Spinal cord (tissue), 10 donors: Measurements from ENCODE around the gene DLG2. TPM values are rescaled to one million over a fixed set of nuclear protein-coding genes. Genes with fewer than 3 reads are reported as not detected.
"Not testable (repeated sequence)": the region's sequence is repeated elsewhere in the genome, so short reads cannot be mapped to it uniquely, and the experiment has no call there.

ENCODE experiments used
- DNase-seq, 6 donors: peaks; one replicate each; pipeline versions ENCODE4 v3.0.0 to v3.0.0-alpha.2; 2013 to 2015; ENCODE audit warnings: low spot score in 6 of 6, low read depth in 4 of 6
- H3K27ac ChIP-seq: one replicate; pipeline ENCODE4 v1.5.1; 2013; ENCODE audit warnings: low read depth, low read length, control low read depth
- H3K27me3 ChIP-seq: one replicate; pipeline ENCODE4 v1.6.1; 2013; ENCODE audit warnings: low read length; ENCODE audit not compliant: control insufficient read depth, insufficient read depth
- H3K36me3 ChIP-seq: one replicate; pipeline ENCODE4 v1.6.1; 2013; ENCODE audit warnings: low read length; ENCODE audit not compliant: control insufficient read depth, insufficient read depth
- H3K4me1 ChIP-seq: one replicate; pipeline ENCODE4 v1.6.1; 2013; ENCODE audit warnings: low read length; ENCODE audit not compliant: control insufficient read depth, insufficient read depth
- H3K4me3 ChIP-seq: one replicate; pipeline ENCODE4 v1.5.1; 2013; ENCODE audit warnings: low read depth, low read length, control low read depth
- H3K9me3 ChIP-seq: one replicate; pipeline ENCODE4 v1.6.1; 2013; ENCODE audit warnings: low read length; ENCODE audit not compliant: control insufficient read depth, insufficient read depth
- WGBS: methylation state at CpG from one replicate; pipeline ENCODE4 v1.1.5; 2013; ENCODE audit warnings: missing lambda C conversion rate; ENCODE audit not compliant: insufficient coverage; 5-methylcytosine and 5-hydroxymethylcytosine counted together
- polyA plus RNA-seq, 2 donors: library from polyadenylated mRNA; unstranded; fragments of 120-200 nt; gene quantifications; one replicate each; pipeline ENCODE4 v1.2.1, GENCODE V29; 2013; ENCODE audit not compliant: insufficient read length in 2 of 2
- total RNA-seq, 2 donors: library from RNA; depleted of rRNA in 1 of 2; stranded (reverse); fragments of 120-200 nt in 1 of 2; fragments of >200 nt in 1 of 2; gene quantifications; one replicate each; pipeline versions ENCODE4 v1.2.3 to v1.2.4, GENCODE V29; 2013 to 2014
- donor health status: healthy.

DLG2 gene
- total and polyA plus RNA-seq, 4 donors: 37.7 to 111 (median 49.0) TPM

DNA sequence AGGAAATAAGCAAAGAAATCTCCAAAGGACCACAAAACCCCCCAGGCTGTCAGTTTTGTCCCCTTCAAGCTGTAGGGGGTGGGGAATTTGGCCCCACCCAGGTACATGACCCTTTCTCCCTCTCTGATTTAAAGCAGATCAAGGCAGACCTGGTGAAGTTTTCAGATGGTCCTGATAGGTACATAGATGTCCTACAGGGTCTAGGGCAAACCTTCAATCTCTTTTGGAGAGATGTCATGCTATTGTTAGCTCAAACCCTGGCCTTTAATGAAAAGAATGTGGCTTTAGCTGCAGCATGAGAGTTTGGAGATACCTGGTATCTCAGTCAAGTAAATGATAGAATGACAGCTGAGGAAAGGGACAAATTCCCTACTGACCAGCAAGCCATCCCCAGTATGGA, 18.5 kb downstream of the DLG2 start:
- not testable (repeated sequence) for DNase-seq, H3K4me1 ChIP-seq, H3K4me3 ChIP-seq, H3K36me3 ChIP-seq, H3K27ac ChIP-seq, H3K9me3 ChIP-seq, H3K27me3 ChIP-seq

DNA sequence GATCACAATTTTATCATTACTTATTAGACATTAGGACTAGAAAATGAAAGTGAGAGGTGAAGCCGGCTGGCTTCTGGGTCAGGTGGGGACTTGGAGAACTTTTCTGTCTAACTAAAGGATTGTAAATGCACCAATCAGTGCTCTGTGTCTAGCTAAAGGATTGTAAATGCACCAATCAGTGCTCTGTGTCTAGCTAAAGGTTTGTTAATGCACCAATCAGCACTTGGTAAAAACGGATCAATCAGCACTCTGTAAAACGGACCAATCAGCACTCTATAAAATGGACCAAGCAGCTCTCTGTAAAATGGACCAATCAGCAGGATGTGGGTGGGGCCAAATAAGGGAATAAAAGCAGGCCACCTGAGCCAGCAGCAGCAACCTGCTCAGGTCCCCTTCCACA, 20.9 kb downstream of the DLG2 start:
- H3K36me3 ChIP-seq, H3K27ac ChIP-seq, H3K27me3 ChIP-seq, H3K9me3 ChIP-seq, H3K4me3 ChIP-seq, H3K4me1 ChIP-seq, DNase-seq: not testable (repeated sequence)
- WGBS: no CpG with 5 or more reads among the region's 3 CpGs

DNA sequence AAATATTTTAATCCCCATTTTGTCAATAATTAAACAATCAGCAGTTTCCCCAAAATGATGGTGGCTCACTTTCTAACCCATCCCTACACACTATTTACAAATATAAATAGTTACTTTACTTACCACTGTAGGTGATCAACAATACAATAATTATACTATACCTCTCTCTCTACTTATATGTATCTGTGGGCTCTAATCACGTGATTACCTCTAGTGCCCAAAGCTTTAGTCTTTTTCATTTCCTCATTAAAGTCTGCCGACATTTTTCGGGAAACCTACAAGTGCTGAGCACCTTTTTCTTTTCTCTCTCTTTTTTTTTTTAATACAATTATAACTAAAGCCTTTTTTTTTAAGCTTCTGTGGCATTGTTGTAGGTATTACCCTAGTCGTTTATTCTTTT, 23.9 kb downstream of the DLG2 start:
- DNase-seq: no peak

DNA sequence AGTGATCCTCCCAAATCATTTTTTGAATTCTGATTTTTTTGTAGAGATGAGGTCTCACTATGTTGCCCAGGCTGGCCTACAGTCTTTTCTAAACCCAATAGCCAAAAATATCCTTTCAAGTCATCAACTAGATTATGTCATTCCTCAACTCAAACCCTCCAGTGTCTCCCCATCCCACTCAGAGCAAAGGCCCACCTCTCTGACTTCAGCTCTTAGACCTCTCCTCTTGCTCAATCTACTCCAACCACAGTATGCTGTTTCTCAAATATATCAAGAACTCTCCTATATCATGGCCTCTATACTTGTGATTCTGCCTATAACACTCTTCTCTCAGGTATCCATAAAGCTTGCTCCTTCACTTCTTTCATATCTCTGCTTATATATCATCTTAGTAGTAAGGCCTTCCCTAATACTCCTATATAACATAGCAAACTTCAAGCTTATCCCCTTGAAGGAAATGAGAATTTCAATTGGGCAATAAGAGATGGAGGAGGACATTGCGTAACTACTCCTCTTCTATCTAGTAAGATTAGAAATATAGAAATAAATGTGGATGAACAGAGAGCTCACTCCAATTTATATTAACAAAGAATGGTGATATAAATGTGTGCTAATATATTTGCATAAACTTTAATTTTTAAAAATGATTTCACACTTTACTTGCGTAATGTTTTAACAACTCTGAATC, 24.5 kb downstream of the DLG2 start:
- H3K27ac ChIP-seq: no peak overlapping the region
- H3K4me3 ChIP-seq: no peak overlapping the region
- H3K9me3 ChIP-seq: no peaks in the 10 kb centered on the region
- DNase-seq: no peak
- no CpG with 5 or more reads among the region's 2 CpGs for WGBS
- H3K4me1 ChIP-seq: no peaks in the 10 kb centered on the region
- H3K27me3 ChIP-seq: no peaks in the 10 kb centered on the region
- H3K36me3 ChIP-seq: no peaks in the 10 kb centered on the region

More for the DNA sequence above, 23.9 kb downstream of the DLG2 start:
- Histone ChIP-seq H3K27ac (no peak overlapping the region), H3K4me3 (no peak overlapping the region), H3K9me3 (no peaks in the 10 kb centered on the region), H3K36me3 (no peaks in the 10 kb centered on the region), H3K4me1 (no peaks in the 10 kb centered on the region), H3K27me3 (no peaks in the 10 kb centered on the region)
- 100% methylated on average over 2 of the region's 4 CpGs for WGBS

DNA sequence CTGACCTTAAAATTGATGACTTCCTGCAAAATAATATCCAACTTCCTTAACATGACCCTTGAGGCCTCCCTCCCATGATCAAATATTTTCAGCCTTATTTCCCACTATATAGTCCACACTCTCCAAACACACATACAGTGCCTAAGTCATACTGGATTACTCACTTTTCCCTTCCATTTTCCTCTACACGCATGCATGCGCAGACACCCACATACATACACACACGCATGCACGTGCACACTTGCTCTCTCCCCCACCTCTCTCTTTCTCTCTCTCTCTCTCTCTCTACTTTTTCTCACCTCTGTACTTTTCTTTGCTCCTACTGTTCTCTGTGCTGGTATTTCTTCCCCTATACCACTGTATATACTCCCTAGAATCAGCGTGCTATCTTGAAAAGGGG, 28.1 kb downstream of the DLG2 start:
- 75% methylated on average over 5 of the region's 5 CpGs for WGBS
- no peaks in the 10 kb centered on the region for H3K36me3 ChIP-seq
- H3K4me3 ChIP-seq: no peak overlapping the region
- H3K4me1 ChIP-seq: no peaks in the 10 kb centered on the region
- H3K9me3 ChIP-seq: no peaks in the 10 kb centered on the region
- no peak for DNase-seq
- H3K27me3 ChIP-seq: no peaks in the 10 kb centered on the region
- no peak overlapping the region for H3K27ac ChIP-seq

DNA sequence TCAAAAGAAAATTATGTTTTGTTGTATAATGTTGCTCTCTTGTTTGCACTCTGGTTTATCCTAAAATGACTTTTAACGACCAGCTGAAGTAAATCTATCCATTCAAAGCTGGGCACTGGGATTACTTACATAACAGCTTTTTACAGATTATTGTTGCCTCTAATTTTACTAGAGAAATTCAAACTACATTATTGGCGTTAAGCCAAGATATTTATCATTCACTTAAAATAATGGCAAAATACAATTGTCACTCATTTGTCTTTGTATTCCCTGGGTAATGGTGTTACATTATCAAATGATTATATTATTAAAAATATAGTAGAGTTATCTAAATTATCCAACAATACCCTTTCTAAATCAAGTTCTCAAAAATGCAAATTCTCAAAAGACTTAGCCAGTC, 30.3 kb downstream of the DLG2 start:
- H3K27me3 ChIP-seq: no peaks in the 10 kb centered on the region
- no CpG with 5 or more reads among the region's 2 CpGs for WGBS
- H3K4me1 ChIP-seq: no peaks in the 10 kb centered on the region
- H3K36me3 ChIP-seq: no peaks in the 10 kb centered on the region
- H3K27ac ChIP-seq: no peak overlapping the region
- no peak overlapping the region for H3K4me3 ChIP-seq
- no peaks in the 10 kb centered on the region for H3K9me3 ChIP-seq
- no peak for DNase-seq

DNA sequence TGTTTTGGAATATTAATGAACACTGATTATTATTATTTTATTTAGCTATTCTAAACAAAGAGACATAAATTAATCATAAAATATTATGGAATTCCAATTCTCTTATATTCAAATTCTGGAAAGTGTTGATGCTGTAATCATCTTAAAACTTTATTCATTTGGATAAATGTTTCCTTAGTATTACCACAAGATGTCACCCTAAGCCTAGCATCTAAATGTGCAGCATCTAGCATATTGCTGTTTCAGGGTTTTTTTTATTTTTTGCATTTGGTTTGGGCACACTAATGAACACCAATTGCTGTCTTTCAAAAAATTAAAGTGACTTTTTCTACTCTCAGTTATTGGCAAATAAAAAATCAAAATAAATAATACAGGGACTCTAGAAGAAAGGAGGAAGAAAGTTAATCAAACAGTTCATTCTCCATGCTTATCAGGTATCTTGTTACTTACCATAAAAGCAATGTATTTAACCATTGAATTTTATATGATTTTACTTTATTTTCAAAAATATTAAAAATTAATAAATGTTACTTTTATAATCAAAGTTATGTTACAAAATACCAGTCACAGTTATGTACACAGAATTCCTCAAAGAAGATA, 31.8 kb downstream of the DLG2 start:
- peak overlapping the region; percentile 5 for H3K4me3 ChIP-seq
- peak; percentile 7 to 87 (median 40) for DNase-seq
- no peaks in the 10 kb centered on the region for H3K4me1 ChIP-seq
- no peaks in the 10 kb centered on the region for H3K9me3 ChIP-seq
- H3K36me3 ChIP-seq: no peaks in the 10 kb centered on the region
- H3K27me3 ChIP-seq: no peaks in the 10 kb centered on the region
- no peak overlapping the region for H3K27ac ChIP-seq

DNA sequence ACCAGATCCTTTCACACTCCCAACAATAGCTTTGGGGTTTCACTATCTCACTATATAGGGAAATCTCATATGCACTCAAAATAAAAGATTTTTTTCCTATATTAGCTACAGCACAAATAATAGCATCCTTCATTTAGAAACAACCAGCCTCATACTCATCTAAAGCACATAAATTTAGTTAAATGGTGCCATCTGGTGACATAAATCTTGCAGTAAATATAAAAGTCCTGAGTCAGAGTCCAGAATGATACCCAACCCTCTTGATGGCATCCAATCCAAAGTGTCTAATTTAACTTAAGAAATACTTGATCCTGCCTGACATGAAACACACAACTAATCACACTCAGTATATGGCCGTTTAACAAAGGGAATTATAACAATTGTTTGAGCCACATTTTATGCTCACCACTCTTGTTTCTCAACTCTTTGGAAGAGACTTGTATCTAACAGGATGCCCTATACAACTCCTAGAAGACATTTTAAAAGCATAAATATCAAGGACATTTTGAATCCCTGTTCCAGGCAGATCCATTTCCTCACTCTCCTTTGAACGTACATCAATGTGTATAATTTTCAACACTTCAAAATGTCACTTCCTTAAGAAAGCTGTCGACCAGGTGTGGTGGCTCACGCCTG, 36.2 kb downstream of the DLG2 start:
- Histone ChIP-seq H3K27me3 (no peaks in the 10 kb centered on the region), H3K9me3 (peaks cover 2% of the 10 kb centered on the region), H3K27ac (no peak overlapping the region), H3K4me1 (no peaks in the 10 kb centered on the region), H3K4me3 (no peak overlapping the region), H3K36me3 (no peaks in the 10 kb centered on the region)
- DNase-seq: peak; percentile 10 to 89 (median 16)
- 92% methylated on average over 3 of the region's 4 CpGs for WGBS

DNA sequence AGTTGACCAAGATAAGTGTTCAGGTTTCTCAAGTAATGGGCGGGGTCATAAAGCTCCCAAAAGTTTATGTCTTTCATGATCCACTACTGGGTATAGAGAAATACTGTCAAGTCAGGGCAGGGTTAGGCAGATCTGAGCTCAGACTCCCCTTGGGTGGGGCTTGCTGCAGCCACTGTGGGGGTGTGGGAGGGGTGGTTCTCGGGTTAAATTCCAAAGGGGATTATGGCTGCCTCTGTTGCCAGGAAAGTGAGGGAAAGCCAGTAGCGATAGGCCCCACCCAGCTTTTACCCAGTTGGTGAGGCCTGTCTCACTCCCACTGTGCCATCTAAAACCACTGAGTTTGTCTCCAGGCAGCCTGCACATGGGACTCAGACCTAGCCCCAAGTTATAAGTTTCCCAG, 37.8 kb downstream of the DLG2 start:
- Histone ChIP-seq H3K4me3 (no peak overlapping the region), H3K4me1 (no peaks in the 10 kb centered on the region), H3K27ac (no peak overlapping the region), H3K36me3 (no peaks in the 10 kb centered on the region), H3K27me3 (no peaks in the 10 kb centered on the region), H3K9me3 (peaks cover 2% of the 10 kb centered on the region)
- 88% methylated on average over 2 of the region's 3 CpGs for WGBS
- no peak for DNase-seq

DNA sequence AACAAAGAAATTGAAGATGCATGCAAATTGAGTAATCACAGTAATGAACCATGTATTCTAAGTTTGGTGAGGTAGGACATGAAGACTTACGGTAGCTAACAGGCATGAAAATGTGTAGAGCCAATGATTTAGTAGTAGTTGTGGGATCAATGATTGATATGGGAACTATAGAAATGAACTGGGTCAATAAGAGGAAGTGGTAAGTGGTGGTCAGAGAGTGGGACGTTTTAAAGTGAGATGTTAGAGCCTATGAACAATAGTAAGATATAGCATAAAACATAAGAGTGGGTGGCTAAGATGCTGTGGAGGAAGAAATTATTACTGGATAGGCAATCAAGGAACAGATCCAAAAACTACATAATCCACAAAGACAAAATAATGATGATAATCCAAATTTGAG, 45.0 kb downstream of the DLG2 start:
- no peaks in the 10 kb centered on the region for H3K9me3 ChIP-seq
- DNase-seq: no peak
- H3K4me3 ChIP-seq: no peak overlapping the region
- no peak overlapping the region for H3K27ac ChIP-seq
- H3K4me1 ChIP-seq: no peaks in the 10 kb centered on the region
- 95% methylated on average over 2 of the region's 2 CpGs for WGBS
- no peaks in the 10 kb centered on the region for H3K36me3 ChIP-seq
- H3K27me3 ChIP-seq: no peaks in the 10 kb centered on the region
